Measurements from ENCODE around the gene CXXC5. TPM values are rescaled to one million over a fixed set of nuclear protein-coding genes. Genes with fewer than 3 reads are reported as not detected.

The CXXC5 gene
- polyA plus RNA-seq, 3 donors: 201 to 226 (median 217) TPM

DNA sequence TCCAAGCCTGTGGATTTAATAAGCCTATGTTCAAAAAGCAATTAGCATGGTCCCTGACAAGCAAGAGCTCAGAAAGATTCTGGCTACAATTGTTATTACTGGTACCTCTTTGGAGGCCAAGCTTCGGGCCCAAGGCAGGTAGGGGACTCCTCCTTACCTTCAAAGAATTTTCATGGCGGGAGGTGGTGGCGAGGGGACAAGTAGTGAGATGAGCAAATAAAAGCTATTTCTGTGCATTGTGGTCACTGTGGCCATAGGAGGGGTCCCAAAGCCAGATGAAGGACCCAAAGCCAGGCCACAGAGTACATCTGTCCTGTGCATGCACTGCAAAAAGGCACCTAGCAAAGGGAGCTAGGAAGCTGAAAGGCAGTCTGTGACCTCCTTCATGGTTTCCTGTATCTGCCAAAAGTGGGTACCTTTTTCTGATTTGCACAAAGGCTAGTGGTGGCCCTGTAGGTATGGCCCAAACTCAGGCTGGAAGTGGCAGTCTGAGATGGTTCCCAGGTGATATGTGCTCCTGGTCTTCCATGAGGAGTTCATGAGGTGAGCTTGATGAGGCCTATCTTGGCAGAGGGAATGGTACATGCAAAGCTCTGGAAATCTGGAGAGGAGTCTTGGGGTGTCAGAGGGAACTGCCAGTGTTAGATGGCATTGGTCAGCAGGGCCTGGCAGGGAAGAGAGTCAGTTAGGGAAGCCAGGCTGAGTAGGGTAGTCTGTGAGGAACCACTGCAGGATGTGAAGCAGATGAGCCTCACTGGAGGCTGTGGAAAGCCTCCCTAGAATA is 3.3 kb upstream of the CXXC5 start:
- DNase-seq (ENCODE audit: extremely low read depth in 1 of 11, low read depth in 9 of 11, low spot score in 4 of 11): no peak

DNA sequence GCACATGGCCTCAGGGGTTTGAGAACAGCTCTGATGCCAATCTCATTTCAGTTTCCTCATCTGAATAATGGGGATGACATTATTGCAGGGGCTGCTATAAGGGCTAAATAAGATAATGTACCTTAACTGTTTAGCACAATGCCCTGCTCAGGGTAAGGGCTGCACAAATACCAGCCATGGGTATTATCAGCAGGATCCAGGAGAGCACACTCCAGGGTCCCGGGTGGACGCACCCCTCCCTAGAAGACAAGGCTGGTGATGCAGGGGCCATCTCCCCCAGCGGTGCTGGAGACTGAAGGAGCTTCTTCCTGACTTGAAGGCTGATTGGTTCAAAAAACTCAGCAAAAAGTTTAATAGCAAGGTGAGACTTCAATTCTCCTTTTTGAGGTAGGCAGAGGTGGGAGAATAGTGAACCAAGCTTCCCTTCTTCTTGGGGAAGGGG is 2.7 kb upstream of the CXXC5 start:
- DNase-seq (ENCODE audit: extremely low read depth in 1 of 11, low read depth in 9 of 11, low spot score in 4 of 11): no peak

GRCh38 chr5:139646111-139646510 is 2.0 kb upstream of the CXXC5 start:
- DNase-seq (ENCODE audit: extremely low read depth in 1 of 11, low read depth in 9 of 11, low spot score in 4 of 11): no peak

DNA sequence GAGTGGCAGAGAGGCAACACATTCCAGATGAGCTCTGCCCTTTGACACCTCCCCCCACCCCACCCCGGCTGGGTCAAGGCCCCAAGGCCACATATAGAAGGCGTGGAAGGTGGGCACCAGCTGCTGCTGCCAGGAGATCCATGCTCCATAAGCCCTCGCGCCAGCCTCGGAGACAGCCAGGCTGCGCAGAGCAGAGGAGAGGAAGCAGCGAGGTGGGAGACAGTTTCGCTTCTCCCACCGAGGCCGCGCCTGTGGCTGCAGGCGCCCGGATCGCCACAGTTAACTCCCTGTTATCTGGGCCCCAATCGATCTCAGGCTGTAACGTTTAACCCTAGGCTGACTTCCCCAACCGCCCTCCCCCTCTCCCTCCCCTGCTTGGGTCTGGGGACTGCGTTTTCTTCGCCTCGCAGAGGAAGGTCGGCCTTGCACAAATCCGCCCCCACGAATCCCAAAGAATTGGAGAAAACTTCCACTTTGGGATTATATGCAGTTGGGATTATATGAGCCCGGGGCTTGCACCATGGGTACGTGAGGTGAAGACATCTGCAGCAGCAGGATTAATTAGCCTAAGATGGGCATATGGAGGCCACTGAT is 1.1 kb upstream of the CXXC5 start:
- no peak for DNase-seq (ENCODE audit: extremely low read depth in 1 of 11, low read depth in 9 of 11, low spot score in 4 of 11)

- DNase-seq (ENCODE audit: extremely low read depth in 1 of 11, low read depth in 9 of 11, low spot score in 4 of 11): no peak
Measured at GRCh38 chr5:139647506-139648204, 494 bp upstream of the CXXC5 start.

DNA sequence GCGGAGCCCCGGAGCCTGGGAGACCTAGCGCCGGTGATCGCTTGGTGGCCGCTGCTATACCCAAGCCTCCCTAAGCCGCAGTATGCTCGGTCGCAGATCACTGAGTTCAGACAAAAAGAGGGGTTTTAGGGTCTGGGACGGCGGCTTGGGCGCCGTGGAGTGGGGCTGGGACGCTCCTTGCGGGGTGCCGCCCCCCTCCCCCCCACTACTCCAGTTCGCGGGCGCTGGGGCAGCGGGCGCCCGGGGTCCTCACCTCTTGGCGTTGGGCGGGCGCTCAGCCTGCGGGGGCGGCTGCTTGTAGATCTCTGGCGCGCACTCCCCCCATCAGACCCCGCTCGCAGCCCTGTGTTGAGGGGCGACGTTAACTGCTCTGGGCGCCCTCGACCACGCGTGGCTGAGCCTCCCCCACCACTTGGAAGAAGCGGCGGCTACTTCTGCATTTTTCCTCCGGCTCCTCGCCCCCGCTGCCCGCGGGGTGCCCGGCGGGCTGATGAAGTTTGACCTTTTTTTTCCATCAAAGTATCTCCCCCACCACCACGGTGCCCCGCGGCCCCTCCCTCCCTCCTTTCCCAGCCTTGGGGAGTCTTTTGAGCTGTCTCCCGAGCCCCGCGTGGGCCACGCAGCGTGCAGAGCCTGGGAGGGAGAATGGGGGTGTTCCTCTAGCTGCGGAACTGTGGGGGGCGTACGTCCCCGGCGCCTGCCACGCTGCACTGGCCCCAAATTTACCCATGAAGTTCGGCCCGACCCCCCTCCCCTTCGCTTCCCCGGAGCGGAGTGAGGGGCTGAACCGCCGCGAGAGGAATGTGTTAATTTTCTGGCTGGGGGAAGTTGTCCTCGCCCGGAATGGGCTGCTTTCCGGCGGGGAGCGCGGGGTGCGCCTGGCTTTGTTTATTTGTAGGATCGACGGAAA is 1.2 kb downstream of the CXXC5 start:
- DNase-seq (ENCODE audit: extremely low read depth in 1 of 11, low read depth in 9 of 11, low spot score in 4 of 11): no peak

GRCh38 chr5:139650031-139650688 is 2.0 kb downstream of the CXXC5 start:
- DNase-seq (ENCODE audit: extremely low read depth in 1 of 11, low read depth in 9 of 11, low spot score in 4 of 11): no peak

DNA sequence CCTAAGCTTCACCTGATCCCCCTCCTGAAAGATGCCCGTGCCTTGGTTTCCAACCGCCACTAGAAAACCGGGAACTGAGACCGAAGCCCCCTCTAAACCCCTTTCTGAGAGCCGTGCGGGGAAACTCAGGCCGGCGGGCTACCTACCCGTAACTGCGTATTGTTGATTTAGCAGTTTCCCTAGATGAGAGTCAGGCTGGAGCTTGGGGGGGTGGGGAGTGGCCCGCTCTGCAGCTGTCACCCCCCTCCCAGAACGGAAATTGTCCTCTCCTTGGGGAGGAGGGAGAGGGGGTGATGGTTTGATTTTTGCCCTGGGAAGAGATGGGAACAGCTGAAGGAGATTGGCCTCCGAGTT is 2.5 kb downstream of the CXXC5 start:
- no peak for DNase-seq (ENCODE audit: extremely low read depth in 1 of 11, low read depth in 9 of 11, low spot score in 4 of 11)

- no peak for DNase-seq (ENCODE audit: extremely low read depth in 1 of 11, low read depth in 9 of 11, low spot score in 4 of 11)
Measured at GRCh38 chr5:139651043-139651834, 3.1 kb downstream of the CXXC5 start.

DNA sequence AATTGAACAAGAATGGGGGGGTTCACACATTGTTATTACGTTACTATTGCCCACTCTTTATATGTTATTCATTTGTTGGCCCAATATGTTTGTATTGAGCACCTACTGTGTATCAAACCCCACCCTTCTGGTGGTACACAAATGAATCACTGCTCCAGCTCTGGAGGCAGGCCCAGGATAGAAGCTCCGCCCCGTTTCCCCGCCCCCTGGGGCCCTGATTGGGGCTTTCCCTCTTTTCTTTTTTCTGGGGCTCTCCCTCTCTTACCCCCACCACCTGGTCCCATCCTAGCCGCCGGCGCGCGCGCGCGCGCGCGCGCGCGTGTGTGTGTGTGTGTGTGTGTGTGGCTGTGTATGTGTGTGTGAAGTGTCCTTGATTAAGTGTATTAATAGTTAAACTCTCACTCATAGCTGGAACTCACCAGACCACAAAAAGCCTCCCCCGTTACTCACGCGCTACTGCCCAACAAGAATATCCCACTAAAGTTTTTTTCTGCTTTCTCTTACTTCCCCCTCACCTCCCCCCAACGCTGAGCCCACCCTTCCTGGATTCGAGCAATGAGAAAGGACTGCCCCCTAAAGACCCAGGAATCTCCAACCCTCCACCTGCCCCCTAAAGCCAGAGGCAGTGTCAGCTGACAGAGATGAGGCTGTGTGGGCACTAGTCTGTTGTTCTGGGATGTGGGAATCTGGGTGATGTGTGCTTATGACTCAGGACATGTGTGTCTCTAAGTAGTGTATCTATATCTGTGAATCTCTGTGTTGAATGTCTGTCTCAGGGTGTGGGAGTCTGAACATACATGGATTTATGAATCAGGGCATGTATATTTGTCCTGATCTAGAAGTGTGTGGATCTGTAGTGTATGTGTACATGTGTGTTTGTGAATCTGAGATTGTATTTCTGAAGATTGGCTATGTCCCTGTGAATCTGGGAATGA is 4.0 kb downstream of the CXXC5 start:
- DNase-seq (ENCODE audit: extremely low read depth in 1 of 11, low read depth in 9 of 11, low spot score in 4 of 11): peak in 1 of 11 donors; percentile 82

DNA sequence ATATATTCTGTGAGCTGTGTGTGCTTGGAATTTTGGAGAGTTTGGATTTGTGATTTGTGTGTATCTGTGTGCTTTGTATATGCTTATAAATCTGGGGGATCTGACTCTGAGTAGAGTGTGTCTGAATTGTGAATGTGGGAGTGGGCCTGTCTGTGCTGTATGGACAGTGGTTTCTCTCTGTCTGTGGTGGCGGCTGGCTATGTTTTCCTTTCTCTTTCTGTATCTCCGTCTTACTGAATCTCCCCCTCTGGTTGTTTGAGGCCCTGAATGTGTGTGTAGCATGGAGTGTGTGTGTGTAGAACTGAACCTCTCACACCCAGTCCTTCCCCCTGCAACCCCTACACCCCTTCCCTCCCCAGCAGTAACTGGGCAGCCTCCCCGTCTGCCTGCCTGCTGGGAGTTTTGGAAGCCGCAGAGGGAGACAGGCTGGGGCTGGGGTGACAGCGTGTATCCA is 4.7 kb downstream of the CXXC5 start:
- DNase-seq (ENCODE audit: extremely low read depth in 1 of 11, low read depth in 9 of 11, low spot score in 4 of 11): no peak

DNA sequence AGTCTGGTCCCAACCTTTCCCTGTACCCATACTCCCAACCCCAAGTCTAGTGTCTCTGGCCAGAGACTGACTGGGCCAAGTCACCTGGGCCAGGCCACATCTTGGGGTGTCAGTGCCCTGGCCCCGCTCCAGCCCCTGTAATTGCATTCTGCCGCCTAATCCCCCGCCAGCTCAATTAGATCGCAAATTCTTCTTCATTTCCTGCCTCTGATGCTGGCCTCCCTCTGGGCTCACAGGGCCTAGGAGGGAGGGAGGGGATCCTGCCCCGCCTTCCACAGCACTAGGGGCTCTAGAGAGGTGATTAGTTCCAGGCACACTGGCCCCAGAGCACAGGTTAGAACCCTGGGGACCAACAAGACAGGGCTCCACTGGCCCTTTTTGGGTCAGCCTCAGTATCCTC is 5.5 kb downstream of the CXXC5 start:
- DNase-seq (ENCODE audit: extremely low read depth in 1 of 11, low read depth in 9 of 11, low spot score in 4 of 11): no peak

GRCh38 chr5:139654464-139654863 is 6.3 kb downstream of the CXXC5 start:
- no peak for DNase-seq (ENCODE audit: extremely low read depth in 1 of 11, low read depth in 9 of 11, low spot score in 4 of 11)

DNA sequence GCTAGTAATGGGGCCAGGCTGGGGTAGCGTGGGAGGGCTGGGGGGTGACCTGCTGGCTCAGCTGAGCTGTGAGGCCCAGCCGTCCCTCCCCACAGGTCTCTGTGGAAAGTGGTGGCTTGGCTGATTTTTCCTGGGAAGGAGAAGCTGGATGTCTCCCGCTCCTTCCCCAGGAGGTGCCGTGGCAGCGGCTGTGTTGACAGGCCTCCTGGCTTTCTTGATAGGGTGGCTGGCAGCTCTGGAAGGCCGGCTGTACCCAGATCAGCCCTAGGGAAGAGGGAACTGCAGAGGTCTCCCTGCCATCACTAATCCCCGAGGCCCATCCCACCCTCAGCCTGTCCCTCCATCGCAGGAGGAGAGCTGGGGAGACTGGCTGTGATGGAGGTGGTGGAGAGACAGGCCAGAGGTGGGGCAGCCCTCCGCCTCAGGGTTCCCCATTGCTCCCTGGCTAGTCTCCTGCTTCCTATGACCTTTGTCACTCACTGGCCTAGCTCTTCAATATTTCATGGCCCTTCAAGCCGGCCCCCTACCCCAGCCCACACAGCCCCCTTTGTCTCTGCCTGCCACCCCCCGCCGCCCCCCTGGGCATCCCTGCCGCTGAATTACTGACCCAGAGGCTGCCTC is 6.8 kb downstream of the CXXC5 start:
- DNase-seq (ENCODE audit: extremely low read depth in 1 of 11, low read depth in 9 of 11, low spot score in 4 of 11): no peak

GRCh38 chr5:139655727-139656271 is 7.7 kb downstream of the CXXC5 start:
- DNase-seq (ENCODE audit: extremely low read depth in 1 of 11, low read depth in 9 of 11, low spot score in 4 of 11): no peak

Measured in renal cortex interstitium (tissue), 11 donors.